Measurements from ENCODE around the gene MAP3K8. TPM values are rescaled to one million over a fixed set of nuclear protein-coding genes. Genes with fewer than 3 reads are reported as not detected.

Gene MAP3K8
- total and polyA plus RNA-seq, 10 of the 15 experiments (the other 5 are each of a cell fraction or from before 2014, with no cell fraction given) = 25.5 to 115 (median 40.2) TPM

- Histone ChIP-seq H3K4me3 (no peak overlapping the region), H2AFZ (ENCODE audit: control insufficient read depth, low read depth, low read length) (no peak overlapping the region), H3K4me2 (ENCODE audit: control insufficient read depth, insufficient read depth) (no peak overlapping the region), H3K4me1 (ENCODE audit: control insufficient read depth, insufficient read depth, low read length) (peaks cover 11% of the 10 kb centered on the region), H3K9ac (ENCODE audit: control insufficient read depth, insufficient read depth, low read length) (no peak overlapping the region), H3K9me3 (replicated peaks; ENCODE audit: control insufficient read depth, insufficient read depth, low read length) (no peaks in the 10 kb centered on the region), H3K27me3 (replicated peaks in 1 of 2; ENCODE audit: control insufficient read depth in 2 of 2, insufficient read depth in 2 of 2, low read length in 1 of 2) (no peaks in the 10 kb centered on the region), H3K79me2 (ENCODE audit: control insufficient read depth, insufficient read depth, low read length) (no peaks in the 10 kb centered on the region), H3K36me3 (ENCODE audit: control insufficient read depth in 2 of 2, insufficient read depth in 2 of 2, low read length in 1 of 2) (peaks cover 7 to 20% of the 10 kb centered on the region in 2 experiments; a peak in 3 of 4 replicates), H4K20me1 (ENCODE audit: control insufficient read depth, insufficient read depth) (no peaks in the 10 kb centered on the region), H3K27ac (ENCODE audit: control insufficient read depth, insufficient read depth) (no peak overlapping the region)
- TF ChIP-seq STAT3 (IDR thresholded peaks at IDR 0.05; ENCODE audit: low read depth, low read length) (no peak), TCF3 (IDR thresholded peaks at IDR 0.05; ENCODE audit: borderline replicate concordance, insufficient read depth, low read depth, low read length) (no peak), IRF5 (IDR thresholded peaks at IDR 0.05; ENCODE audit: borderline replicate concordance) (no peak), IKZF1 (conservative IDR thresholded peaks at IDR 0.05) (no peak), NFIC (IDR thresholded peaks at IDR 0.05; ENCODE audit: low read depth, low read length) (no peak), BACH1 (IDR thresholded peaks at IDR 0.05; ENCODE audit: borderline replicate concordance) (no peak), BCL11A (IDR thresholded peaks at IDR 0.05; ENCODE audit: low read depth, low read length) (no peak), MTA3 (IDR thresholded peaks at IDR 0.05; ENCODE audit: borderline replicate concordance, low read length) (no peak), TCF7 (IDR thresholded peaks at IDR 0.05; ENCODE audit: borderline replicate concordance) (no peak), BRCA1 (IDR thresholded peaks at IDR 0.05; ENCODE audit: low read depth, low read length) (no peak)
- RAD21 ChIA-PET (ENCODE audit: unreplicated experiment) = interaction anchor here (0.9 to 1.5 kb wide), 2 partner anchors 28 to 65 kb away, joined by 3 to 4 read pairs; no protein-coding TSS in a partner anchor
- SMC1A ChIA-PET (ENCODE audit: uncharacterized antibody, unreplicated experiment) = interaction anchor here (0.7 to 5.9 kb wide), 7 partner anchors 9 to 126 kb away, joined by 3 to 35 read pairs (median 4); no protein-coding TSS in a partner anchor
- ATAC-seq (no peak), FAIRE-seq (no peak), DNase-seq (ENCODE audit: low read depth, low spot score) (no peak)
- BruUV-seq (replicated peaks) = no TSS peak
- POLR2A ChIA-PET = interaction anchor here (1.2 kb wide), 1 partner anchor 16 kb away, joined by 3 read pairs; no protein-coding TSS in a partner anchor
- WGBS (ENCODE audit: insufficient coverage, insufficient replicate concordance, low lambda C conversion rate, missing lambda C conversion rate) = 49% methylated on average over 3 of the region's 3 CpGs
- intact Hi-C loops (cut with micrococcal nuclease; ENCODE audit: unreplicated experiment) (no loop called here), in situ Hi-C loops (cut with MboI) (no loop called here)
- CTCF ChIA-PET = interaction anchor here (0.6 to 2.1 kb wide), 2 partner anchors 10 to 142 kb away, joined by 3 to 7 read pairs; no protein-coding TSS in a partner anchor
These were observed 30.7 kb downstream of the MAP3K8 start for GRCh38 chr10:30464675-30465074.
